ENCODE data around the gene MYEOV.

Gene MYEOV

GRCh38 chr11:69329581-69329980 lies 35.6 kb downstream of the MYEOV start:
- TF ChIP-seq CTCF (IDR thresholded peaks at IDR 0.05; ENCODE audit: insufficient read depth, low read depth, low read length, missing control alignments) = no peak
- H3K4me3 ChIP-seq (ENCODE audit: low read depth, low read length) = no peak overlapping the region
- no peak for DNase-seq (ENCODE audit: low read depth)

DNA sequence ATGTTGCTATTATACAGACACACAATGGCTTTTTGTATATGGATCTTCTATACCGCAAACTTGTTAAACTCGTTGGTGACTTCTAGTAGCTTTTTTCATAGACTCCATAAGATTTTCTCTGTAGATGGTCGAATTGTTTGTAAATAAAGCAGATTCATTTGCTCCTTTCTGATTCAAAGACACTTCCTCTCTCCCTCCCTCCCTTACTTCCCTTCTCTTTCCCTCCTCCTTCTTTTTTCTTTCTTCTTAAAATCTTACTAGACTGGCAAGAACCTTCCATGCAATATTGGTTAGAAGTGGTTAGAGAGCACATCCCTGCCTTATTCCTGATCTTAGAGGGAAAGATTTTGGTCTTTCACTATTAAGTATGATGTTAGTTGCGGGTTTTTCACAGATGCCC lies 36.4 kb downstream of the MYEOV start:
- no peak for DNase-seq (ENCODE audit: low read depth)
- no peak for TF ChIP-seq CTCF (IDR thresholded peaks at IDR 0.05; ENCODE audit: insufficient read depth, low read depth, low read length, missing control alignments)
- no peak overlapping the region for H3K4me3 ChIP-seq (ENCODE audit: low read depth, low read length)

GRCh38 chr11:69333149-69333710 lies 39.3 kb downstream of the MYEOV start:
- no peak for TF ChIP-seq CTCF (IDR thresholded peaks at IDR 0.05; ENCODE audit: insufficient read depth, low read depth, low read length, missing control alignments)
- no peak overlapping the region for H3K4me3 ChIP-seq (ENCODE audit: low read depth, low read length)
- no peak for DNase-seq (ENCODE audit: low read depth)

DNA sequence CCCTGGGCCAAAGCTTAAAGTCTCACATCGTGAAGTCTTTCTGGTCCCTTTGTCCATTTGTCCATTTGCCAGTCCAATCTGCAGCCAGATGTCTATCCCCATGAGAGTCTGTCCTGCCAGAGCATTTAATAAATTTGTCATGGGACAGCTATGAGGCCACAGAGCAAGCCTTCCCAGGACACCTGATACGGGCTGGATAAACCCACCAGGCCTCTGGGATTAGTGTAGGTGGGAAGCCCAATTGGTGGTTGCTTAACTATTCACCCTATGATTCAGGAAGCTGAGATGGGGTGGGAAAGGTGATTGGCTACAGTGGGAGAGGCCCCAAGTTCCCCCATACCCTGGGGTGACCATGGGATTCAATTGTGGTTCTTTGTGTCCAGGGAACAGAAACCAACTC lies 39.9 kb downstream of the MYEOV start:
- TF ChIP-seq CTCF (IDR thresholded peaks at IDR 0.05; ENCODE audit: insufficient read depth, low read depth, low read length, missing control alignments) = no peak
- no peak overlapping the region for H3K4me3 ChIP-seq (ENCODE audit: low read depth, low read length)
- DNase-seq (ENCODE audit: low read depth) = no peak

GRCh38 chr11:69335007-69335780 lies 41.2 kb downstream of the MYEOV start:
- no peak for DNase-seq (ENCODE audit: low read depth)

GRCh38 chr11:69335781-69336405 lies 41.9 kb downstream of the MYEOV start:
- peak; percentile 12 for DNase-seq (ENCODE audit: low read depth)
- no peak overlapping the region for H3K4me3 ChIP-seq (ENCODE audit: low read depth, low read length)
- TF ChIP-seq CTCF (IDR thresholded peaks at IDR 0.05; ENCODE audit: insufficient read depth, low read depth, low read length, missing control alignments) = no peak

More at GRCh38 chr11:69335007-69335780, 41.2 kb downstream of the MYEOV start:
- H3K4me3 ChIP-seq (ENCODE audit: low read depth, low read length) = no peak overlapping the region
- no peak for TF ChIP-seq CTCF (IDR thresholded peaks at IDR 0.05; ENCODE audit: insufficient read depth, low read depth, low read length, missing control alignments)
